Activated CD4-positive, alpha-beta T cell treated with anti-CD3 and anti-CD28 coated beads for 24 hours (primary cell): Measurements from ENCODE around the gene VPS13C.
A peak's percentile ranks its signal among the peaks of the same experiment; 100 is the strongest.

ENCODE experiments used
- DNase-seq, 2 donors: peaks; one replicate each; pipeline ENCODE4 v3.0.0-alpha.2; 2020; ENCODE audit warnings: low read depth in 2 of 2

The VPS13C gene

GRCh38 chr15:62060113-62060895 is at the start of gene VPS13C:
Gene VPS13C (minus strand): TSS chr15:62060447. CDS start chr15:62060374, 73 bp downstream.
- peak; percentile 77 to 80 for DNase-seq

GRCh38 chr15:62109437-62109836 is 49.2 kb upstream of the VPS13C start:
- DNase-seq = no peak

GRCh38 chr15:62108411-62108810 is 48.2 kb upstream of the VPS13C start:
- no peak for DNase-seq

GRCh38 chr15:62107571-62108121 is 47.4 kb upstream of the VPS13C start:
- no peak for DNase-seq

GRCh38 chr15:62106096-62106495 is 45.8 kb upstream of the VPS13C start:
- DNase-seq = no peak

- no peak for DNase-seq
Measured at GRCh38 chr15:62105266-62105665, 45.0 kb upstream of the VPS13C start.

- DNase-seq = no peak
Measured at GRCh38 chr15:62104846-62105245, 44.6 kb upstream of the VPS13C start.

GRCh38 chr15:62104401-62104800 is 44.2 kb upstream of the VPS13C start:
- no peak for DNase-seq

- no peak for DNase-seq
Measured at GRCh38 chr15:62103431-62103830, 43.2 kb upstream of the VPS13C start.

GRCh38 chr15:62099094-62099601 is 38.9 kb upstream of the VPS13C start:
- no peak for DNase-seq

- no peak for DNase-seq
Measured at GRCh38 chr15:62094388-62094787, 34.1 kb upstream of the VPS13C start.

- DNase-seq = no peak
Measured at GRCh38 chr15:62093809-62094208, 33.6 kb upstream of the VPS13C start.

GRCh38 chr15:62090988-62091387 is 30.7 kb upstream of the VPS13C start:
- no peak for DNase-seq

GRCh38 chr15:62089616-62090015 is 29.4 kb upstream of the VPS13C start:
- DNase-seq = no peak

GRCh38 chr15:62088353-62088693 is 28.1 kb upstream of the VPS13C start:
- no peak for DNase-seq

GRCh38 chr15:62087671-62088352 is 27.6 kb upstream of the VPS13C start:
- no peak for DNase-seq

- DNase-seq = no peak
Measured at GRCh38 chr15:62085740-62086139, 25.5 kb upstream of the VPS13C start.

- no peak for DNase-seq
Measured at GRCh38 chr15:62083194-62084154, 23.2 kb upstream of the VPS13C start.

- DNase-seq = no peak
Measured at GRCh38 chr15:62079594-62079993, 19.3 kb upstream of the VPS13C start.

GRCh38 chr15:62075595-62076277 is 15.5 kb upstream of the VPS13C start:
- no peak for DNase-seq

GRCh38 chr15:62071711-62072308 is 11.6 kb upstream of the VPS13C start:
- DNase-seq = no peak
